Uterus (tissue), 4 donors: ENCODE results near the gene CNNM2. TPM values are rescaled to one million over a fixed set of nuclear protein-coding genes. Genes with fewer than 3 reads are reported as not detected.

ENCODE experiments used
- DNase-seq, 2 donors: peaks; one replicate each; pipeline ENCODE4 v3.0.0-alpha.2; 2019 to 2020
- H3K27ac ChIP-seq, 2 donors: fragments of 200-600 bp; sonication (generic); 1 replicate in 1 of 2; 2 replicates in 1 of 2; pipeline ENCODE4 v1.5.1; 2016 to 2018
- H3K27me3 ChIP-seq, 2 donors: fragments of 200-600 bp; sonication (generic); one replicate each; pipeline ENCODE4 v1.5.1; 2018 to 2019; ENCODE audit warnings: control low read depth in 1 of 2
- H3K36me3 ChIP-seq, 2 donors: fragments of 200-600 bp; sonication (generic); one replicate each; pipeline ENCODE4 v1.5.1; 2019; ENCODE audit warnings: control low read depth in 1 of 2
- H3K4me1 ChIP-seq, 2 donors: fragments of 200-600 bp; sonication (generic); one replicate each; pipeline ENCODE4 v1.5.1; 2018 to 2019; ENCODE audit warnings: control low read depth in 1 of 2
- H3K4me3 ChIP-seq, 2 donors: fragments of 200-600 bp; sonication (generic); 1 replicate in 1 of 2; 2 replicates in 1 of 2; pipeline ENCODE4 v1.5.1; 2018 to 2019; ENCODE audit warnings: mild to moderate bottlenecking in 1 of 2
- H3K9me3 ChIP-seq, 2 donors: fragments of 200-600 bp; sonication (generic); one replicate each; pipeline ENCODE4 v1.5.1; 2019; ENCODE audit warnings: control low read depth in 1 of 2
- CTCF ChIP-seq, 4 experiments: fragments of 200-600 bp in 2 of 4; fragments of 450-650 bp in 2 of 4; sonication (generic) in 2 of 4; IDR thresholded peaks; one replicate each; pipeline ENCODE4 v1.5.1; 2016 to 2019; ENCODE audit warnings: antibody characterized with exemption in 4 of 4, mild to moderate bottlenecking in 2 of 4, moderate library complexity in 1 of 4
- POLR2A ChIP-seq, 2 donors: fragments of 450-650 bp; IDR thresholded peaks; one replicate each; pipeline ENCODE4 v1.6.1; 2016; ENCODE audit warnings: antibody characterized with exemption in 2 of 2, mild to moderate bottlenecking in 1 of 2, moderate library complexity in 1 of 2
- intact Hi-C: fragments of 100-400 bp; cut with DNase I; formaldehyde crosslinking; loops from one replicate; pipeline ENCODE4 v1.15.1; 2023; ENCODE audit warnings: low total_unique reads
- total RNA-seq, 4 donors: library from RNA; depleted of rRNA in 3 of 4; stranded (reverse); fragments of >200 nt in 3 of 4; gene quantifications; one replicate each; pipeline versions ENCODE4 v1.1.0 to v1.2.4, GENCODE V29; 2014 to 2023
- donor health status: DM: yes; HTN: yes; CAD: no.

Gene CNNM2
- total RNA-seq, 4 donors from 2014 or later, result 5.1 to 11.0 (median 7.4) TPM

DNA sequence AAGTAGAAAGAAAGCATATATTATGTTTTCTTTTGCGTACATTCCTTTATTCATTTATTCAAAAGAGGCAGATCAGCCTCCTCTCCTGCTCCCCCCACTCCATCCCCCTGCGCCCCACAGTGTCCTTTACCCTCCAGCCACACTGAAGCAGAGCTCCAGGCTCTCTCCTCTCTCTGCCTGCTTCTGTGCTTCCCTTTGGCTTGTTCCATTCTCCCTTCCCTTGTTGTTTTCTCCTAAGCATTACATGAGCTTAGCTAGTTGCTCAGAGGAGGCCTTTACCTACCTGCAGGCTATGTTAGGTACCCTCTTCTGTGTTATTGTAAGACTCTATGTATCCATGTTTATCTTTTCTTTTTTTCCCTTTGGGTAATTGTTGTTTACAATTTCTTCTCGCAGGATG lies 27.4 kb downstream of the CNNM2 start:
- H3K27ac ChIP-seq, result no peak overlapping the region

DNA sequence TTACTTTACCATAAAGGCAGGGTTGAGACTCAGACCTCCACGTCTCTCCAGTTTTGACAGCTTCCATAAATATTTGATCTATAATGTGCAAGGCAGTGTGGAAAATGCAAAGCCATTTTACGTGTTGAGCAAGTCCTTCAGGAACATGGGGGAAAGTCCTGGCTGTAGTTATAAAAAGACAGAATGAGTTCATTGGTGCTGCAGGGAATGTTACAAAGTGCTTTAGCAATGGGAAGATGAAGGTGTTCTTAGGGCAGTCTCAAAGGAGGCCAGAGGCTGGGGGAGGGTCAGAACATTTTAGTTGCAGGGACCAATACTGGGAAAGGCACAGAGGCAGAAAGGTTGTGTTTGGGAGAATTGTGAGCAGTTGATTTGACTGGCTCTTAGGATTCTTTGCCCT lies 27.9 kb downstream of the CNNM2 start:
- no peaks in the 10 kb centered on the region for H3K9me3 ChIP-seq
- H3K27ac ChIP-seq, result no peak overlapping the region
- no peak for TF ChIP-seq POLR2A (IDR thresholded peaks at IDR 0.05)
- no peak for TF ChIP-seq CTCF (IDR thresholded peaks at IDR 0.05)
- intact Hi-C loops, result no loop called here
- H3K27me3 ChIP-seq, result no peaks in the 10 kb centered on the region
- no peak overlapping the region for H3K4me3 ChIP-seq
- no peaks in the 10 kb centered on the region for H3K36me3 ChIP-seq
- H3K4me1 ChIP-seq, result no peaks in the 10 kb centered on the region
- no peak for DNase-seq

More for the DNA sequence above, 27.4 kb downstream of the CNNM2 start:
- Histone ChIP-seq H3K27me3 (no peaks in the 10 kb centered on the region), H3K4me3 (no peak overlapping the region), H3K36me3 (no peaks in the 10 kb centered on the region), H3K9me3 (no peaks in the 10 kb centered on the region), H3K4me1 (no peaks in the 10 kb centered on the region)
- no peak for DNase-seq
- intact Hi-C loops, result no loop called here
- no peak for TF ChIP-seq POLR2A (IDR thresholded peaks at IDR 0.05)
- TF ChIP-seq CTCF (IDR thresholded peaks at IDR 0.05), result no peak

DNA sequence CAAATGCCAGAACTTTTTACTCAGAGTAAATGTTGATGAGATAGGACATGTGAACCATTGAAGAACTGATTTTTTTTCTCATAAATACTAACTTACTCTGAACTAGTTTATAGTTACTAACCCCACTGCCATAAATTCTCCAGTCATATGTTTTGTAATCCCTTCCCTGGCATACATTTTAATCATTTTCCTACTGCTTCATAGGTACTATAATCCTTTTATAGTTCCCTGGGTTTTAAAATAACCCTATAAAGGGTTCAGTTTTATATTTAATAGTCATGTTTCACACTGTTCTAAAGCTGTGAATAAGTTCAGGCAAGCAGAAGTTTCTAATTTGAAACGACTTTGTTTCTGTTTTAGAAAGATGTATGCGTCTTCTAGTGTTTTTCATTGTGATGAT lies 28.9 kb downstream of the CNNM2 start:
- Histone ChIP-seq H3K27me3 (no peaks in the 10 kb centered on the region), H3K36me3 (no peaks in the 10 kb centered on the region), H3K27ac (no peak overlapping the region), H3K4me1 (no peaks in the 10 kb centered on the region), H3K9me3 (no peaks in the 10 kb centered on the region), H3K4me3 (no peak overlapping the region)
- no peak for TF ChIP-seq POLR2A (IDR thresholded peaks at IDR 0.05)
- no peak for TF ChIP-seq CTCF (IDR thresholded peaks at IDR 0.05)
- DNase-seq, result no peak
- intact Hi-C loops, result no loop called here

DNA sequence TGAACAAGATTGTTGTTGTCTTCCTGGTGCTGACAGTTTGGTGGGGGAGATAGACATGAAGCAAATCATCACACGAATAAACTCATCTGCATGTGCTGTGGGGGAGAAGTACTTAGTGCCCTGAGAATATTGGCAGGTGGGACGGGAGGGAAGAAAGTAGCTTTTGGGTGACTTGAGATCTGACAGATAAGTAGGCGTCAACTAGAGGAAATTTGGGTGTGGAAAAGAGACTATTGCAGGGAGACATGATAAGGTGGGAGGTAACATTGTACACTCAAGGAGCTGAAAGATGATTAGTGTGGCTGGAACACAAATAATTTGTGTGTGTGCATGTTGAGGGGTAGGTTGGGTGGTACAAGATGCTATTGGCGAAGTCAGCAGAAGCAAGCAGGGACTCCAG lies 30.1 kb downstream of the CNNM2 start:
- Histone ChIP-seq H3K9me3 (no peaks in the 10 kb centered on the region), H3K36me3 (no peaks in the 10 kb centered on the region), H3K4me1 (no peaks in the 10 kb centered on the region), H3K27me3 (no peaks in the 10 kb centered on the region), H3K27ac (no peak overlapping the region), H3K4me3 (no peak overlapping the region)
- intact Hi-C loops, result no loop called here
- no peak for DNase-seq
- TF ChIP-seq CTCF (IDR thresholded peaks at IDR 0.05) (no peak), POLR2A (IDR thresholded peaks at IDR 0.05) (no peak)

DNA sequence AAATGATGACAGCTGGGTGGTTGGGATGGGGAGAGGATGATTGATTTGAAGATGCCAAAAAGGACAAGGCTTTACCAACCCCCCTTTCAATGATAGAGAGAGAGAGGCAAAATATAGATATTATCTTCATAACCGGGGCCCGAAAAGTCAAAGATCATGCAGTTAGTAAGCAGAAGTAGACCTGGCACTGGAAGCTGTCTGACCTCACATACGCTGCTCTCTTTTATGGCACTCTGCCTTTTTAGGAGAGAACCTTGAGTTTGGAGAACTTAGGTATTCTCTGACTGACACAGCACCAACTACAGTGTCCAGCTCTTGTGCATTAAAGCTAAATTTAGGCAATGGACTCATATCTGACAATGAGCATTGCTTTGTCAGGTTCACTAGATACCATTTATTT lies 30.7 kb downstream of the CNNM2 start:
- H3K27ac ChIP-seq, result no peak overlapping the region
- H3K36me3 ChIP-seq, result no peaks in the 10 kb centered on the region
- no peak for DNase-seq
- TF ChIP-seq CTCF (IDR thresholded peaks at IDR 0.05), result no peak
- TF ChIP-seq POLR2A (IDR thresholded peaks at IDR 0.05), result no peak
- intact Hi-C loops, result no loop called here
- no peaks in the 10 kb centered on the region for H3K9me3 ChIP-seq
- no peak overlapping the region for H3K4me3 ChIP-seq
- H3K27me3 ChIP-seq, result no peaks in the 10 kb centered on the region
- no peaks in the 10 kb centered on the region for H3K4me1 ChIP-seq
